ENCODE results near the gene CHORDC1. TPM values are rescaled to one million over a fixed set of nuclear protein-coding genes. Genes with fewer than 3 reads are reported as not detected.
"Not testable (repeated sequence)": the region's sequence is repeated elsewhere in the genome, so short reads cannot be mapped to it uniquely, and the experiment has no call there.

Gene CHORDC1
- total RNA-seq, 2 experiments from 2014 or later: 62.0 to 86.2 TPM

- POLR2A ChIA-PET: interaction anchor here (1.2 kb wide), 1 partner anchor 167 kb away, joined by 3 read pairs; no protein-coding TSS in a partner anchor
- H3K79me2 ChIP-seq (ENCODE audit: insufficient read depth, low read depth, low read length): no peaks in the 10 kb centered on the region
- H3K9me2 ChIP-seq (ENCODE audit: insufficient read depth, low read length): no peaks in the 10 kb centered on the region
- DNase-seq (ENCODE audit: low spot score): no peak
- no TSS peak for BruUV-seq (replicated peaks)
- CTCF ChIA-PET (ENCODE audit: unreplicated experiment): no interaction called here
- no peaks in the 10 kb centered on the region for H3K9me3 ChIP-seq (ENCODE audit: low read length)
- H3K27ac ChIP-seq (ENCODE audit: low read depth, low read length, poor library complexity, severe bottlenecking): no peak overlapping the region
- no peak overlapping the region for H3K4me2 ChIP-seq (ENCODE audit: low read length)
- no peak overlapping the region for H2AFZ ChIP-seq (ENCODE audit: low read length)
- no peaks in the 10 kb centered on the region for H4K20me1 ChIP-seq (ENCODE audit: insufficient read depth, low read length)
- H3K36me3 ChIP-seq (ENCODE audit: insufficient read depth, low read length): no peaks in the 10 kb centered on the region
- no peak overlapping the region for H3K4me3 ChIP-seq (ENCODE audit: low read depth, low read length, poor library complexity, severe bottlenecking)
- TF ChIP-seq EZH2phosphoT487 (IDR thresholded peaks at IDR 0.05; ENCODE audit: borderline replicate concordance, low read depth, low read length): no peak
- no peak for TF ChIP-seq CTCF (conservative IDR thresholded peaks at IDR 0.05; ENCODE audit: low read length)
- H3K4me1 ChIP-seq (ENCODE audit: insufficient read depth, low read length, poor library complexity, severe bottlenecking): no peaks in the 10 kb centered on the region
- intact Hi-C loops (cut with micrococcal nuclease; ENCODE audit: unreplicated experiment): no loop called here
These were observed 18.6 kb upstream of the CHORDC1 start for GRCh38 chr11:90241414-90241813.

GRCh38 chr11:90239967-90240636 lies 17.3 kb upstream of the CHORDC1 start:
- not testable (repeated sequence) for H3K4me2 ChIP-seq (ENCODE audit: low read length)

GRCh38 chr11:90237004-90237403 lies 14.2 kb upstream of the CHORDC1 start:
- Histone ChIP-seq H3K4me3 (ENCODE audit: low read depth, low read length, poor library complexity, severe bottlenecking) (no peak overlapping the region), H3K79me2 (ENCODE audit: insufficient read depth, low read depth, low read length) (no peaks in the 10 kb centered on the region), H2AFZ (ENCODE audit: low read length) (no peak overlapping the region), H3K4me2 (ENCODE audit: low read length) (no peak overlapping the region), H4K20me1 (ENCODE audit: insufficient read depth, low read length) (no peaks in the 10 kb centered on the region), H3K36me3 (ENCODE audit: insufficient read depth, low read length) (no peaks in the 10 kb centered on the region), H3K9me2 (ENCODE audit: insufficient read depth, low read length) (no peaks in the 10 kb centered on the region), H3K9me3 (ENCODE audit: low read length) (no peaks in the 10 kb centered on the region), H3K27ac (ENCODE audit: low read depth, low read length, poor library complexity, severe bottlenecking) (no peak overlapping the region), H3K4me1 (ENCODE audit: insufficient read depth, low read length, poor library complexity, severe bottlenecking) (no peaks in the 10 kb centered on the region)
- DNase-seq (ENCODE audit: low spot score): no peak
- intact Hi-C loops (cut with micrococcal nuclease; ENCODE audit: unreplicated experiment): no loop called here
- ChIA-PET CTCF (ENCODE audit: unreplicated experiment) (no interaction called here), POLR2A (interaction anchor here (0.6 kb wide), 1 partner anchor 83 kb away, joined by 3 read pairs; no protein-coding TSS in a partner anchor)
- TF ChIP-seq EZH2phosphoT487 (IDR thresholded peaks at IDR 0.05; ENCODE audit: borderline replicate concordance, low read depth, low read length): no peak
- TF ChIP-seq CTCF (conservative IDR thresholded peaks at IDR 0.05; ENCODE audit: low read length): no peak
- no TSS peak for BruUV-seq (replicated peaks)

More at GRCh38 chr11:90239967-90240636, 17.3 kb upstream of the CHORDC1 start:
- H3K9me3 ChIP-seq (ENCODE audit: low read length); H3K36me3 ChIP-seq (ENCODE audit: insufficient read depth, low read length); DNase-seq (ENCODE audit: low spot score); intact Hi-C loops (cut with micrococcal nuclease; ENCODE audit: unreplicated experiment); POLR2A ChIA-PET; H4K20me1 ChIP-seq (ENCODE audit: insufficient read depth, low read length); H3K27ac ChIP-seq (ENCODE audit: low read depth, low read length, poor library complexity, severe bottlenecking); H3K4me3 ChIP-seq (ENCODE audit: low read depth, low read length, poor library complexity, severe bottlenecking); H3K79me2 ChIP-seq (ENCODE audit: insufficient read depth, low read depth, low read length); BruUV-seq (replicated peaks); H3K9me2 ChIP-seq (ENCODE audit: insufficient read depth, low read length); H3K4me1 ChIP-seq (ENCODE audit: insufficient read depth, low read length, poor library complexity, severe bottlenecking); CTCF ChIA-PET (ENCODE audit: unreplicated experiment); H2AFZ ChIP-seq (ENCODE audit: low read length): not testable (repeated sequence)

Data from OCI-LY7 (cell line).